NCI-H345 (cell line): ENCODE results near the gene STIM1.
"Not testable (repeated sequence)": the region's sequence is repeated elsewhere in the genome, so short reads cannot be mapped to it uniquely, and the experiment has no call there.

ENCODE experiments used
- DNase-seq: peaks from one replicate; lab custom pipeline; 2025; lab: John Stamatoyannopoulos, UW

The STIM1 gene

GRCh38 chr11:4115128-4115527 lies 259.7 kb downstream of the STIM1 start:
- no peak for DNase-seq

DNA sequence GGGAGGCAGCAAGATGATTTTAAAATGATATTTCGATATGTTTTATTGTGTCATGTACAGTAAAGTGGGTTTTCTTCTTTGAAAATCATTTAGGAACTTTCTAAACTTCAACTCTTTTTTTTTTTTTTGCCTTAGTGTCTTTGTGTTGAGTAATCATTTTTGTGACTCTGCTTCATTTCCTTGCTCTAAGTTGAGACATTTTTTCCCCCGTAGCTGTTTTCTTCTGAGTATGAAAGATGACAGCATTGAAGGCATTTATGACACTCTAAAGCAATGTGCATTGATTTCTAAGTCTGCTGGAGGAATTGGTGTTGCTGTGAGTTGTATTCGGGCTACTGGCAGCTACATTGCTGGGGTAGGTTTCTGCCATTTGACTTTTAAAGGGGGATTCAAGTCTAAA lies 262.6 kb downstream of the STIM1 start:
- DNase-seq, result no peak

- DNase-seq, result no peak
Measured at GRCh38 chr11:4123218-4123617, 267.8 kb downstream of the STIM1 start.

DNA sequence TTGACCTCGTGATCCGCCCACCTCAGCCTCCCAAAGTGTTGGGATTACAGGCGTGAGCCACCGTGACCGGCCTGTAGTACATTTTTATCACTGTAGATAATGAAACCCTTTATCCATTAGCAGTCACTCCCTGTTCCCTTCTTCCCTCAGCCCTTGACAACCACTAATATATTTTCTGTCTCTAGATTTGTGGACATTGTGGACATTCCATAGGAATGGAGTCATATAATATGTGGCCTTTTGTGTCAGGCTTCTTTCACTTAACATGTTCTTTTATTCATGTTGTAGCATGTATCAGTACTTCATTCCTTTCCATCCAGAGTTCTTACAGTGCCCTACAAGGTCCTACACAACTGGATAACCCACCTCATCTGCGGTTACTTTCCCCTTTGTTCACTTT lies 269.7 kb downstream of the STIM1 start:
- no peak for DNase-seq

DNA sequence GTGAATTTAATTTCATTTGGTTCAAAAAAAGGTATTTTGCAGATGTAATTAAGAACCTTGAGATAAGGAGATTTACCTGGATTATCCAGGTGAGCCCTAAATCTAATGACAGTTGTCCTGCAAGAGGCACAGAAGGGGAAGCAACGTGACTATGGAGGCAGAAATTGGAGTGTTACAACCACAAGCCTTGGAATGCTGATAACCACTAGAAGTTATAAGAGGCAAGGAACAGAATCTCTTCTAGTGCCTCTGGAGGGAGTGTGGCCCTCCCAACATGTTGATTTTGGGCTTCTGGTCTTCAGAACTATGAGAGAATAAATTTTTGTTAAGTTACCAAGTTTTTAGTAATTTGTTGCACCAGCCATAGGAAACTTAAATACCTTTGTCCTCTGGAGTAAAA lies 271.9 kb downstream of the STIM1 start:
- no peak for DNase-seq

DNA sequence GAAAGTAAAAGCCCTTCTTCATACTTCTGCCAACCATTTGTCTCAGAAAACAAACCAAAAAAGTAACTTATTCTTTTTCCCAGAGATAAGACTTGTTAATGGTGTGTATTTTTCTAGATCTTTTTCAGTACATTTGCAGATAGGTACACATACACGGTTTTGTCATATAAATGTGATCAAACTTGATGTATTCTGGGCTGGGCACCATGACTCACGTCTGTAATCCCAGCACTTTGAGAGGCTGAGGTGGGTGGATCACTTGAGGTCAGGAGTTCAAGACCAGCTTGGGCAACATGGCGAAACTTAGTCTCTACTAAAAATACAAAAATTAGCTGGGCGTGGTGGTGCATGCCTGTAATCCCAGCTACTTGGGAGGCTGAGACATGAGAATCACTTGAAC lies 274.8 kb downstream of the STIM1 start:
- not testable (repeated sequence) for DNase-seq

GRCh38 chr11:4134806-4135205 lies 279.3 kb downstream of the STIM1 start:
- DNase-seq, result no peak

- no peak for DNase-seq
Measured at GRCh38 chr11:4138497-4138896, 283.0 kb downstream of the STIM1 start.

GRCh38 chr11:4140067-4140636 lies 284.7 kb downstream of the STIM1 start:
- no peak for DNase-seq
